GM18498 (cell line): ENCODE data around the gene FOXN3.
"Not testable (repeated sequence)": the region's sequence is repeated elsewhere in the genome, so short reads cannot be mapped to it uniquely, and the experiment has no call there.

ENCODE experiments used
- ATAC-seq: cut with Tn5 transposase; IDR thresholded peaks from one replicate; pipeline ENCODE4 v1.9.1; 2021; ENCODE audit warnings: mild to moderate bottlenecking, moderate library complexity; ENCODE audit not compliant: unreplicated experiment

FOXN3 gene

GRCh38 chr14:89256951-89257350, 160.1 kb downstream of the FOXN3 start:
- ATAC-seq, result no peak

- ATAC-seq, result no peak
Measured at GRCh38 chr14:89256283-89256682, 160.8 kb downstream of the FOXN3 start.

- no peak for ATAC-seq
Measured at GRCh38 chr14:89255852-89256251, 161.2 kb downstream of the FOXN3 start.

GRCh38 chr14:89255012-89255411, 162.0 kb downstream of the FOXN3 start:
- ATAC-seq, result no peak

- no peak for ATAC-seq
Measured at GRCh38 chr14:89254166-89254909, 162.7 kb downstream of the FOXN3 start.

- no peak for ATAC-seq
Measured at GRCh38 chr14:89252887-89253532, 164.0 kb downstream of the FOXN3 start.

GRCh38 chr14:89251061-89251460, 166.0 kb downstream of the FOXN3 start:
- ATAC-seq, result no peak

GRCh38 chr14:89250655-89250975, 166.4 kb downstream of the FOXN3 start:
- ATAC-seq, result not testable (repeated sequence)

- no peak for ATAC-seq
Measured at GRCh38 chr14:89249972-89250654, 166.9 kb downstream of the FOXN3 start.

- ATAC-seq, result no peak
Measured at GRCh38 chr14:89249065-89249695, 167.9 kb downstream of the FOXN3 start.

GRCh38 chr14:89248411-89249064, 168.5 kb downstream of the FOXN3 start:
- ATAC-seq, result no peak

GRCh38 chr14:89247457-89248122, 169.4 kb downstream of the FOXN3 start:
- ATAC-seq, result no peak

- ATAC-seq, result no peak
Measured at GRCh38 chr14:89246290-89246689, 170.7 kb downstream of the FOXN3 start.

GRCh38 chr14:89245802-89246201, 171.2 kb downstream of the FOXN3 start:
- ATAC-seq, result no peak

- ATAC-seq, result no peak
Measured at GRCh38 chr14:89244720-89245119, 172.3 kb downstream of the FOXN3 start.

GRCh38 chr14:89243741-89244140, 173.3 kb downstream of the FOXN3 start:
- no peak for ATAC-seq

GRCh38 chr14:89243286-89243685, 173.7 kb downstream of the FOXN3 start:
- no peak for ATAC-seq

GRCh38 chr14:89242652-89243279, 174.3 kb downstream of the FOXN3 start:
- no peak for ATAC-seq

- ATAC-seq, result no peak
Measured at GRCh38 chr14:89241934-89242651, 174.9 kb downstream of the FOXN3 start.
